ENCODE results near the gene CFAP69. TPM values are rescaled to one million over a fixed set of nuclear protein-coding genes. Genes with fewer than 3 reads are reported as not detected.

CFAP69 gene
- total RNA-seq (2022; extraction: Qiagen RNA extraction): 2.0 to 3.3 TPM (median 2.4 TPM) in 5 replicates

GRCh38 chr7:90244909-90245851, at the start of gene CFAP69:
TSS of gene CFAP69 (plus strand) at chr7:90245174. CDS start at chr7:90245425, 251 bp downstream.

GRCh38 chr7:90211391-90212148, 33.4 kb upstream of the CFAP69 start, which contains the start of gene STEAP2:
TSS of gene STEAP2 (plus strand) at chr7:90211740. CDS start at chr7:90225083, 13,343 bp downstream.

GRCh38 chr7:90320801-90321494, 76.0 kb downstream of the CFAP69 start, which contains the start of gene FAM237B:
TSS of gene FAM237B (minus strand) at chr7:90321304. CDS start at chr7:90319748, 1,556 bp downstream.

GRCh38 chr7:90346336-90347125, 101.6 kb downstream of the CFAP69 start, which contains the start of gene GTPBP10:
TSS of gene GTPBP10 (plus strand) at chr7:90346716. CDS start at chr7:90346742, 26 bp downstream.

Other genes with a start within 250 kb of the CFAP69 start
- 13.5 to 18.0 TPM (median 14.4 TPM) in 5 replicates for gene STEAP1, start 90.7 kb upstream of the CFAP69 start, total RNA-seq (2022; extraction: Qiagen RNA extraction)
- 2.9 to 4.2 TPM (median 3.8 TPM) in 5 replicates for gene STEAP2, start 33.4 kb upstream of the CFAP69 start, total RNA-seq (2022; extraction: Qiagen RNA extraction)
- gene FAM237B, start 76.1 kb downstream of the CFAP69 start, total RNA-seq (2022; extraction: Qiagen RNA extraction): 0.04 to 0.06 TPM in 2 of 5 replicates, not detected in the others
- gene GTPBP10, start 101.5 kb downstream of the CFAP69 start, total RNA-seq (2022; extraction: Qiagen RNA extraction): 24.3 to 29.7 TPM (median 26.6 TPM) in 5 replicates
- gene CLDN12, start 158.3 kb downstream of the CFAP69 start, total RNA-seq (2022; extraction: Qiagen RNA extraction): 27.5 to 35.2 TPM (median 32.4 TPM) in 5 replicates
- not detected in 5 replicates for gene PTTG1IP2, start 224.5 kb downstream of the CFAP69 start, total RNA-seq (2022; extraction: Qiagen RNA extraction)